NK-92 treated with Interleukin-12 subunit alpha and Interleukin-12 subunit beta, amount 100 ng/mL, for 24 hours (cell line): ENCODE measurements around the gene NT5M.

Source experiments
- DNase-seq: peaks from one replicate; lab custom pipeline; 2025; lab: John Stamatoyannopoulos, UW

NT5M gene

GRCh38 chr17:17343896-17344506 is 40.8 kb downstream of the NT5M start:
- no peak for DNase-seq

DNA sequence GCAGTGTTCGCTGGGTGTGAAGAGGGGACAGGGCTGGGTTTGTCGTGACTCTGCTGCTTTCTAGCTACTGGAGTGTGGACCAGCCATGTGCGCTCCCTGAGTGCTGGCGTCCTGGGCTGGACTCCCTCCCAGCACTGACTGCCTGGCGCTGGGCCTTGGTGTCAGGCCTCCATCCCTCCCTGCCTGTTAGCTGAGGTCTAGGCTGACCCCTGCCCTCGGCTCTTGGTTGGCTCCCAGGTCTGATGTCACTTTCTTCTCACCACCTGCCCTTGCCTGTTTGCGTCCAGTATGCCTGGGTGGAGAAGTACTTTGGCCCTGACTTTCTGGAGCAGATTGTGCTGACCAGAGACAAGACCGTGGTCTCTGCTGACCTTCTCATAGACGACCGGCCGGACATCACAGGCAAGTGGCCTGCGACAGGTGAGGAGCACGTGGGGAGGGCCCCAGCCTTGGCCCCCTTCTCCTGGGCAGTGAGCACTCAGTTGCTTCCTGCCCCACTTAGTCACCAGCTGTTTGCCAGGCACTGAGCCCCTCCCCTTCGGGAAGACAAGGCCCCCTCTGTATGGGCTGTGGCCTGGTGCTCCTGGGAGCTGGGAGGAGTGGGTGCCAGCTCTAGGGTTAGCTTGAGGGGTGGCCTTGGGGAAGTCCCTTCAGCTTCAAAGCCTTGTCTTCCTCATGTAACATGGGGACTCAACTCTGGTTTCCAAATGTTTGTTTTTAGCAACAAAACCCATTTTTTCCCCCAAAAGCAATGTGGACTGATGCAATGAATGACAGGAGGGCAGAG is 41.5 kb downstream of the NT5M start:
- no peak for DNase-seq

DNA sequence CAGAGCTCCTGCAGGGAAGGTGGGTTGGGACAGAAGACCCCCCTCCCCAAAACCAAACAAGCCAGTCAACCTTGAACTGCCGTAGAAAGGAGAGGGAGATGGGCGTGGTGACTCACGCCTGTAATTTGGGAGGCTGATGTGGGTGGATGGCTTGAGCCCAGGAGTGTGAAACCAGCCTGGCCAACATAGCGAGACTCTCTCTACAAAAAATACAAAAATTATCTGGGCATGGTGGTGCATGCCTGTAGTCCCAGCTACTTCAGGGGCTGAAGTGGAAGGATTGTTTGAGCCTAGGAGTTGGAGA is 42.1 kb downstream of the NT5M start:
- no peak for DNase-seq

GRCh38 chr17:17345686-17346427 is 42.7 kb downstream of the NT5M start:
- no peak for DNase-seq

- DNase-seq: no peak
Measured at GRCh38 chr17:17346428-17347233, 43.5 kb downstream of the NT5M start.

DNA sequence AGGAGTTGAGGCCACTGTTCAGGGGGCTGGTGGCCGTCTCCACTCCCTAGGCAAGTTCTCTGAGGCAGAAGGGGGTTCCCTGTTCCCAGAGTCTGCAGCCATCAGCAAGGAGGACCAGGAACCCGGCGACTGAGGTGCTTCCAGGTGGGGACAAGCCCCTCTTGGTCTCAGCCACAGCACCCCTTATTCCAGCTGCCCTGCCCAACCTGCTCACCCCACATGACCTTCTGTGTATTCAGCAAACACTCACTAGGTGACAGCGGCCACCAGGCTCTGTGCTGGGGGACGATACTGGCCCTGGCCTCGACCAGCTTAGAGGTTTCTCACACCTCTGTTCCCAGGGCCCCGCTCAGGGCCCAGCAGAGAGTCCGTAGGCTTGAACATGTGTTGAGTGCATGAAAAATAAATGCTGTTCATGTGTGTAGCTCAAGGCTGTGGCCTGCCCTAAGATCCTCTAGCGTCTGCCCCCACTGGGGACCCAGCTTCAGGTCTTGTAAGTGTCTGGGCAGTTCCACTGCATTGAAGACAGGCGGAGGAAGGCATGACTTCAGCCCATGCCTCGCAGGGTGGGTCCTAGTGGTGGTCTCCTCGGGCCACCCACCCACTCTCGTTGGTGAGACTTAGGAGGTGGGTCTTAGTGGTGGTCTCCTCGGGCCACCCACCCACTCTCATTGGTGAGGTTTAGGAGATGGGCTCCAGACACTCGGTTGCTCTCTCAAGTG is 44.2 kb downstream of the NT5M start:
- no peak for DNase-seq

DNA sequence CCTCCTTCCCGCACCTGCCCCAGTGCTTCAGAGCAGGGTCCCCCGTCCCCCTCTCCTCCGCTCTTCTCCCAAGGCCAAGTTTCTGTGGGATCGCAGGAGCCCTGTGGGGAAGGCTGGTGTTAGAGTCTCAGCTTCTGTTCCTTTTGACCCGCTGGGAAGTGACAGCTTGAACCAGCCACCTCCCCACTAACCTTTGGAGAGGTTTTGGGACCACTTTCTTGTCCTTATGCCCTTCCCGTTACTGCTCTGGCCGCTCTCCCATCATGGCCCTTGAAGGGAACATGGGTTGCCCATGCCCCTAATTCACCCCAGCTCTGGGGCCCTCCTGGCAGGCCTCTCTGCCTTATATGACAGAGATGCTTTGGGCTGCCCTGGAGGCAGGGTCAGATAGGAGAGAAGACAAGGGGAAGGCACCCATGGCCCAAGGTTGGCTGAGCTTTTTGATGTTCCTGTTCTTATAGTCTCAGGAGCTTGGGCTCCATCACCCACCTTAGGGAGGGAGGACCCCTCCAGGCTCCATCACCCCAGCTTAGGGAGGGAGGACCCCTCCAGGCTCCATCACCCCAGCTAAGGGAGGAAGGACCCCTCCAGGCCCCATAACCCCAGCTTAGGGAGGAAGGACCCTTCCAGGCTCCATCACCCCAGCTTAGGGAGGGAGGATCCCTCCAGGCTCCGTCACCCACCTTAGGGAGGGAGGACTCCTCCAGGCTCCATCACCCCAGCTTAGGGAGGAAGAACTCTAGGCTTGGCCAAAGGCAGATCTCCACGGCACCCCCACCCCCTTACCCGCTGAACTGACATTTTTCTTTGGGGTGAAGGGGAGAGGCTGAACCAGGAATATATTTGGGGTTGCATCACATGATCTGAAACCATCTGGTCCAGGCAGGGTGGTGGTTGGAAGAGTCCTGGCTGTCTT is 45.0 kb downstream of the NT5M start:
- DNase-seq: no peak

DNA sequence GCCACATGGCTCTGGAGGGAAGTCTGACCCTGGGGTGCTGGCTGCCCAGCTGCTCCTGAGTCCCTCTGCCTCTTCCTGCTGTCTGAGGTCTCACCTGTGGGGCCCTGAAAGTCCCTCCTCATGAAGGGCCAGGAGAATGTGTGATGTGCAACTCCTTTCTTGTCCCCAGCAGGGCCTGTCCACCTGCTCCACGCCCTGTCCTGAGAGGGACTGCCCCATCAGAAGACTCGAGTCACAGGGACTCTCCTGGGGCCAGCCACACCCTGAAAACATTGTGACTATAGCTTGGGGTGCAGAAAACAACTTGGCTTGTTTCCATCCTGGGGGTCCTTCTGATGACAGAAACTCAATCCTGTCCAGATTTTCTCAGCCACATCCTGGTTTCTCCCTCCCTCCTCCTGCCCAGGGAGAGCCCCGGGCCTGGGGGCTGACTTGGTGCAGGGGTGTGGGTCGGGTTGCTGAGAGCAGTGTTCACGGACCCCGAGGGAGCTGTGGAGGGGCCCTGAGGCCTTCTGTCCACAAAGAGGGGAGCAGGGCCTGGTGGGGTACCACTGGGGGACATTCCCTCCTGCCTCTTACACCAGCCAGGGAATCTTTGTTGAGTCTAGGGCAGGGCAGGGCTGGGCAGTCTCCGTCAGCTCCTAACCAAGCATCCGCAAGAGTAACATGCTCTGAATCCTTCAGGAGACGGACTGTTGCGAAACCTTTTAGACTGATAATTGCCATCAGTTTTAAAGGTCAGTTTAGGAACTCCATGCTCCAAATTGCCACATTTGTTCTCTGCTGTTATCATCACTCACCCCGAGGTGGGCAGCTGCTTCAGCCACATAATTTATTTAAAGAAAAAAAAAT is 45.9 kb downstream of the NT5M start:
- no peak for DNase-seq

DNA sequence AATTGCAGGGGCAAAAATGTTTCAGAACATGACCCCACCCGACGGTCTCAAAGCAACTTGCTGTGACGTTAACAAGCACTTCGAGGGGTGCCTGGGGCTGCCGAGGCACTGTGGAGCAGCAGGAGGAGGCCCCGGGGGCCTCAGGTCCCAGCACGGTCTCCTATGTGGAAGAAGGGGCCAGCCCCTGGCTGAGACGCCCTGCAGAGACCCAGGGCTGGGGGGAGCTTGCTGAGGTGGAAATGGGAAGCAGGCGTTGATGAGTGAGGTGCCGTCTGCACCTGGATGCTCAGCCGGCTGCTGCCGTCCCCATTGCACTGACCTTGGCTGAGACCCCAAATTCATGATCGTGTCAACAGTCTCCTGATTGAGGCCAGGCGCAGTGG is 46.5 kb downstream of the NT5M start:
- DNase-seq: no peak

DNA sequence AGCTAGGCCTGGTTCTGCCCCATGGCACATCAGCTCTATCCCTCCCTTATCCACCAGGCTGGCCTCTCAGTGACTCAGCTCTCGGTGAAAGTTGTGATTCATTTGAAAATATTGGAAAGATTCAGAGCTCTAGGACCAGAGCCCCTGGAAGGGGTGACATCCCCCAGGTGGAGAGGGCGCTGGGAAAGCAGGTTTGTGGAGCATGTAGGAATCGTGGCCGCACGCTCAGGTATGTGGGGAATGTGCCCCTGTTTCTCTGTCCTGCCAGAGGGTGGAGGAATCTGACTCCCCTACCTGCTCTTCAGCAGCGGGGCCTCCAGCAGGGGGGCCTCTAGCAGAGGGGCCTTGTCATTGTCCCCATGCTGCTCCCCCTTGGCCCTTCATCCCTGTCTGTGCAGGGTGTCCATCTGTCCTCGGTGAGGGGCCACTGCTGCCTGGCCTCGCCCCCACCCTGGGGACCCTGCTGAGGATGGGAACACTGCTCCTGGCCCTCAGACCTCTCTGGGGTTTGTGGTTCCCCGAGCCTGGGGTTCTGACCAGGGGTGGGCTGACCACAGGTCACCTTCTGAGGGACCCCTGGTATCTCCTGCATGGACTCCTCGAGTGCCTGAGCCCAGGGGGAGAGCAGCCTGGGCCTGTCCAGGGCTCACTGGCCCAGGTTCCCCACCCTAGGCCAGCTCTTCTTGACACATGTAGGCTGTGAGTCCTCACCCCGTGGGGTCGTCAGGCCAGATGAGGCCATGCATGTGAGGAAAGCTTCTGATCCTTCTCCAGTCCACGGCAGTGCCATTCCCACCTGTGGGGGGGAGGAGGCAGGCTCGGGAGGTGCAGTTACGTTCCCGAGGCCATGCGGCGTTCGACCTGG is 47.5 kb downstream of the NT5M start:
- no peak for DNase-seq

- no peak for DNase-seq
Measured at GRCh38 chr17:17351356-17351891, 48.3 kb downstream of the NT5M start.

DNA sequence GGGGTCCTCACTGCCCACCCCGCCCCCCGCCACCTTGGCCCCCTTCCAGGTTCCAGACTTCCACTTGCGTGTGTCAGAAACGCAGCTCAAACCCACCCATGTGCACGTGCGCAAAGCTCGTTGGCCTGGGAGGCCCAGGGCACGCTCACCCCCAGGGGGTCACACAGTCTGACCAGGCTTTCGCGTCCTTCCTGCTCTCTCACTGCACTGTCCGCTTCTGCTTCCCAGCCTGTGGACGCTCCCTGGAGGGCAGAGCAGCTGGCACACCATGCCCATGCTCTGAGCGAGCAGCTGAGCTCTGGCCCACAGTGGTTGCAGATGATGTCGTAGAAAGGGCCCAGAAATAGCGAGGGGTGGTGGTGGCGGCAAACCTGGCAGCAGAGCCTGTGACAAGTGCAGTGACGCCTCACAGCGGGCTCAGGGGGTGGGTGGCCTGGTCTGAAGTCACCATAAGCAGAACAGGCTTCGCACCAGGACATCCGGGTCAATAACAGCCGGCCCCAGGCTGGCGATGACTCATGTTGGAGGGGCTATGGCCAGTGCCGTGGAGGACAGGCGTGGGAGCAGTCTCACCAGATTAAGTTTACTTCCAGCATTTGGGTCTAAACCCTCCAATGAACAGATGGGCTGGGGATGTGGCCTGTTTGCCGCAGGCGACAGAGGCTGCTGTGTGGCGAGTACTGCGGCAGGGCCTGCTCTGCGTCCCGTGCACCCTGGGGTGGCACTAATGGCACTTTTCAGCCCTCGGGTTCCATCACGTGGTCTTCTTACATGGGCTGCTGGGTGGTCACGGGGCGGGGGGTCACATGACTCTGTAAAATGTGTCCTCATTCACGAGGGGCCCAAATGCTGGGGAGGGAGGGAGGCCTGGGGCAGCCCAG is 49.0 kb downstream of the NT5M start:
- DNase-seq: no peak

DNA sequence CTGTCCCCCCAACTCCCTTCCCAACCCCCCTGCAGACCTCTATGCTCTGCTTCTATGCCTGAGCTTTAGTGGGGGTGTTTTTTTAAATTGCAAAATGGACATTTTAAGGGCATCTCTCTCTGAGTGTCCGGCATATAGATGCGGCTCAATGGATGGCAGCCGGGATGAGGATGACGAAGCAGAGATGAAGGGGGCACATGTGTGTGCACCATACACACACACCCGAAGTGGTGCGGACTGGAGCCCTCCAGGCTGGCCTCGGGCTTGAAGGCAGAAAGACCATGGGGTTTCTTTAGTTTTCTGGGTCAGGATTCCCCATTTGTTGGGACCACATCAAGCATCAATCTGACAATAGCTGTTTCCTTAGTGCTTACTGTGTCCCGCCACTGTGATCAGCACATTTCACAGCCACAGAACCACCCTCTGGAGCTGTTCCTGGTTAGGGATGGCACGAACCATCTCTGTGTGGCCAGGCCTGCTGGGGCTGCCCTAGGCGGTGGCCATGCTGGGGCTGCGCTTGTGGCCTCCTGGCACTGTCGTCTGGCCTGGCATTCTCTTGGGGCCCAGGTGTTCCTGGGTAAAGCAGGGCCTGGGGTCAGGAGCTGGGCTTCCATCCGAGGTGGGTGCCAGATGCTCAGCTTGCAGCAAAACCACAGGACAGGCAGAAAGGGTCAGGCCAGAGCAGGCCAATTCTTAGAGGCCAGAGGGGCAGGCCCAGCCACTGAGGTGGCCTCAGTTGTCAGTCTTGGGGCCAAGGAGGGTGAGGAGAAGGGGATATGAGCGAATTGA is 49.9 kb downstream of the NT5M start:
- DNase-seq: no peak

GRCh38 chr17:17353625-17354484 is 50.7 kb downstream of the NT5M start:
- DNase-seq: no peak

DNA sequence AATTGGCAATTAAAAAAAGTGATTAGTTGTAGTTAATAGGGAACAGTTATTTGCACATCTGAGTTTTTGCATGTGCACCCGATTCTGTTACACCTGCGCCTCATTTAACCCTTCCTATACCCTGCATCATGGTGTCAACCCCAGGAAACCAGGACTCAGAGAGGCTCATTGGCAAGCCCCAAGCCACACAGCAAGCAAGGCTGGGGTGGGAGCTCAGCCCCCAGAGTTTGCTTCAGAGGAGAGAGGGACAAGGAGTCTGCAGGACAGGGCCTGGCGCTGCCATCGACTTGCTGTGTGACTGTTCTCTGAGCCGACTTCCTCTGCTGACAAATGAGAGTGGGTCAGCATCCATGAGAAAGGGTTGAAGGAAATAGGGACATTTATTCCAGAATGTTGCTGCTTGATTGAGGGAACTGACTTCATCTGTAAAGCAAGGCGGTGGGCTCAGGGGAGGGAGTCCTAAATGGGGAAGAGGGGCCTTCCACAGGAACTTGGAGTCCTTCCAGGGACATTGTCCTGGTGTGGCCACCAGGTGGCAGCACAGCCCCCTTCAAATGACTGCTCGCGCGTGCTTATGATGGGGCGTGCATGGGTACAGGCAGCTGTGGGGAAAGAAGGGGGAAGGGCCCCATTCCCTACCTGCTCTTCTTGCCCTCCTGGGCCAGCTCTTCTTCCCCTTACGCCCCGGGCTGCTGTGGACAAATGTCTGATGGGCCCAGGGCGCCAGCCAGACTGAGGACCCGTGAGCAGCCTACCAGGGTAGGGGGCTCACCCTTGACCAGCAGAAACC is 51.6 kb downstream of the NT5M start:
- DNase-seq: peak; percentile 39
